HEK293 (cell line): ENCODE data around the gene EIF2S3B.
"Not testable (repeated sequence)": the region's sequence is repeated elsewhere in the genome, so short reads cannot be mapped to it uniquely, and the experiment has no call there.

Source experiments
- BCL11A ChIP-seq: fragments of 450-650 bp; formaldehyde crosslinking; IDR thresholded peaks from 2 replicates; pipeline ENCODE4 v1.5.1; 2016; ENCODE audit warnings: low read depth, missing biosample characterization, missing genetic modification characterization
- PRDM1 ChIP-seq: fragments of 450-650 bp; formaldehyde crosslinking; IDR thresholded peaks from 2 replicates; pipeline ENCODE4; 2016; ENCODE audit warnings: missing biosample characterization, missing genetic modification characterization
- SP2 ChIP-seq: fragments of 450-650 bp; formaldehyde crosslinking; IDR thresholded peaks from 2 replicates; pipeline ENCODE4 v1.5.1; 2016; ENCODE audit warnings: missing biosample characterization, missing genetic modification characterization
- ZFP3 ChIP-seq: fragments of 450-650 bp; formaldehyde crosslinking; IDR thresholded peaks from 2 replicates; pipeline ENCODE4 v1.5.1; 2016; ENCODE audit warnings: low read depth, missing biosample characterization, missing genetic modification characterization
- ZNF114 ChIP-seq: fragments of 450-650 bp; formaldehyde crosslinking; IDR thresholded peaks from 2 replicates; pipeline ENCODE4 v1.5.0; 2017; ENCODE audit warnings: missing biosample characterization, missing genetic modification characterization
- ZNF133 ChIP-seq: fragments of 450-650 bp; formaldehyde crosslinking; IDR thresholded peaks from 2 replicates; pipeline ENCODE4 v1.5.1; 2016; ENCODE audit warnings: missing biosample characterization, missing genetic modification characterization
- ZNF274 ChIP-seq, 2 experiments: fragments of 200-500 bp in 1 of 2; fragments of 450-650 bp in 1 of 2; sonication (Bioruptor generic) in 1 of 2; formaldehyde crosslinking in 1 of 2; IDR thresholded peaks; 2 replicates each; pipeline versions ENCODE4 v1.5.1 to v1.6.1; 2014 to 2016; ENCODE audit warnings: borderline replicate concordance in 1 of 2, inconsistent platforms in 1 of 2, low read length in 1 of 2, missing biosample characterization in 1 of 2, missing genetic modification characterization in 1 of 2
- ZNF426 ChIP-seq: fragments of 450-650 bp; formaldehyde crosslinking; IDR thresholded peaks from 2 replicates; pipeline ENCODE4 v1.5.1; 2017; ENCODE audit warnings: missing biosample characterization, missing genetic modification characterization, mild to moderate bottlenecking, inconsistent platforms, moderate library complexity
- TF ChIP-seq, protein P1 (sequence below): fragments of 450-650 bp; formaldehyde crosslinking; IDR thresholded peaks from 2 replicates; pipeline ENCODE4 v1.5.1; 2016; ENCODE audit warnings: missing biosample characterization, missing genetic modification characterization
- TF ChIP-seq, protein P2 (sequence below): fragments of 450-650 bp; formaldehyde crosslinking; IDR thresholded peaks from 2 replicates; pipeline ENCODE4 v1.5.1; 2016; ENCODE audit warnings: missing biosample characterization, missing genetic modification characterization, low read depth

DNA sequence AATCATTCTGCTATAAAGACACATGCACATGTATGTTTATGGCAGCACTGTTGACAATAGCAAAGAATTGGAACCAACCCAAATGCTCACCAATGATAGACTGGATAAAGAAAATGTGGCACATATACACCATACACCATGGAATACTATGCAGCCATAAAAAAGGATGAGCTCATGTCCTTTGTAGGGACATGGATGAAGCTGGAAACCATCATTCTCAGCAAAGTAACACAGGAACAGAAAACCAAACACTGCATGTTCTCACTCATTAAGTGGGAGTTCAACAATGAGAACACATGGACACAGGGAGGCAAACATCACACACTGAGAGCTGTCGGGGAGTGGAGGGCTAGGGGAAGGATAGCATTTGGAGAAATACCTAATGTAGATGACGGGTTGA is 18.4 kb upstream of the EIF2S3B start:
- TF ChIP-seq ZNF426 (tag by site-specific recombination); SP2 (tag by site-specific recombination); BCL11A (tag by site-specific recombination); ZNF274 (IDR thresholded peaks at IDR 0.05; ENCODE audit: low read length); ZNF274 (tag by site-specific recombination; IDR thresholded peaks at IDR 0.05; ENCODE audit: borderline replicate concordance); PRDM1; ZNF114 (tag by site-specific recombination); ZNF133; ZFP3 (tag by site-specific recombination): not testable (repeated sequence)
- TF ChIP-seq, protein P1, sequence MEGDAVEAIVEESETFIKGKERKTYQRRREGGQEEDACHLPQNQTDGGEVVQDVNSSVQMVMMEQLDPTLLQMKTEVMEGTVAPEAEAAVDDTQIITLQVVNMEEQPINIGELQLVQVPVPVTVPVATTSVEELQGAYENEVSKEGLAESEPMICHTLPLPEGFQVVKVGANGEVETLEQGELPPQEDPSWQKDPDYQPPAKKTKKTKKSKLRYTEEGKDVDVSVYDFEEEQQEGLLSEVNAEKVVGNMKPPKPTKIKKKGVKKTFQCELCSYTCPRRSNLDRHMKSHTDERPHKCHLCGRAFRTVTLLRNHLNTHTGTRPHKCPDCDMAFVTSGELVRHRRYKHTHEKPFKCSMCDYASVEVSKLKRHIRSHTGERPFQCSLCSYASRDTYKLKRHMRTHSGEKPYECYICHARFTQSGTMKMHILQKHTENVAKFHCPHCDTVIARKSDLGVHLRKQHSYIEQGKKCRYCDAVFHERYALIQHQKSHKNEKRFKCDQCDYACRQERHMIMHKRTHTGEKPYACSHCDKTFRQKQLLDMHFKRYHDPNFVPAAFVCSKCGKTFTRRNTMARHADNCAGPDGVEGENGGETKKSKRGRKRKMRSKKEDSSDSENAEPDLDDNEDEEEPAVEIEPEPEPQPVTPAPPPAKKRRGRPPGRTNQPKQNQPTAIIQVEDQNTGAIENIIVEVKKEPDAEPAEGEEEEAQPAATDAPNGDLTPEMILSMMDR (tag by site-specific recombination) = not testable (repeated sequence)
- TF ChIP-seq, protein P2, sequence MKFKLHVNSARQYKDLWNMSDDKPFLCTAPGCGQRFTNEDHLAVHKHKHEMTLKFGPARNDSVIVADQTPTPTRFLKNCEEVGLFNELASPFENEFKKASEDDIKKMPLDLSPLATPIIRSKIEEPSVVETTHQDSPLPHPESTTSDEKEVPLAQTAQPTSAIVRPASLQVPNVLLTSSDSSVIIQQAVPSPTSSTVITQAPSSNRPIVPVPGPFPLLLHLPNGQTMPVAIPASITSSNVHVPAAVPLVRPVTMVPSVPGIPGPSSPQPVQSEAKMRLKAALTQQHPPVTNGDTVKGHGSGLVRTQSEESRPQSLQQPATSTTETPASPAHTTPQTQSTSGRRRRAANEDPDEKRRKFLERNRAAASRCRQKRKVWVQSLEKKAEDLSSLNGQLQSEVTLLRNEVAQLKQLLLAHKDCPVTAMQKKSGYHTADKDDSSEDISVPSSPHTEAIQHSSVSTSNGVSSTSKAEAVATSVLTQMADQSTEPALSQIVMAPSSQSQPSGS (tag by site-specific recombination) = not testable (repeated sequence)
